SU-DHL-6 (cell line): ENCODE data around the gene KRTAP10-5.

ENCODE experiments used
- H2AFZ ChIP-seq: fragments of 200-600 bp; sonication (generic); 2 replicates; pipeline ENCODE4 v1.6.1; 2014; ENCODE audit warnings: low read depth, mild to moderate bottlenecking, moderate library complexity, mixed read lengths, antibody characterized with exemption, low read length; ENCODE audit not compliant: severe bottlenecking
- H3F3A ChIP-seq: fragments of 200-600 bp; shearing (Covaris generic); 2 replicates; pipeline ENCODE4 v1.6.0; 2016; ENCODE audit warnings: antibody characterized with exemption, mild to moderate bottlenecking; ENCODE audit not compliant: insufficient read depth
- H3K27ac ChIP-seq: fragments of 200-600 bp; sonication (generic); 2 replicates; pipeline ENCODE4 v1.5.1; 2016; ENCODE audit warnings: low read depth, mild to moderate bottlenecking, low read length, moderate library complexity, mixed read lengths
- H3K27me3 ChIP-seq: fragments of 200-600 bp; sonication (generic), shearing (Covaris generic); 2 replicates; pipeline ENCODE4 v1.6.0; 2014; ENCODE audit warnings: mild to moderate bottlenecking, low read length
- H3K36me3 ChIP-seq: fragments of 200-600 bp; sonication (generic); 2 replicates; pipeline ENCODE4 v1.6.1; 2014; ENCODE audit warnings: mild to moderate bottlenecking, low read length, mixed read lengths
- H3K4me2 ChIP-seq: fragments of 300-600, 200-600 bp; shearing (Covaris generic), sonication (generic); 2 replicates; pipeline ENCODE4 v1.6.0; 2014; ENCODE audit warnings: low read length, low read depth, mild to moderate bottlenecking; ENCODE audit not compliant: poor library complexity, severe bottlenecking
- H3K4me3 ChIP-seq: fragments of 200-600 bp; sonication (generic); 2 replicates; pipeline ENCODE4 v1.5.1; 2014; ENCODE audit warnings: antibody characterized with exemption, low read length, mild to moderate bottlenecking, mixed read lengths; ENCODE audit not compliant: insufficient read depth, poor library complexity, severe bottlenecking
- H3K79me2 ChIP-seq: fragments of 200-600 bp; sonication (generic); 2 replicates; pipeline ENCODE4 v1.6.1; 2014; ENCODE audit warnings: mild to moderate bottlenecking, low read length, moderate library complexity; ENCODE audit not compliant: insufficient read depth
- H3K9ac ChIP-seq: fragments of 200-600 bp; sonication (generic); 2 replicates; pipeline ENCODE4 v1.7.0; 2014; ENCODE audit warnings: mild to moderate bottlenecking, low read length
- H3K9me2 ChIP-seq: fragments of 200-600 bp; sonication (generic); replicated peaks from 2 replicates; pipeline ENCODE4 v1.6.1; 2014; ENCODE audit warnings: low read length; ENCODE audit not compliant: insufficient read depth
- H3K9me3 ChIP-seq: fragments of 200-600 bp; sonication (generic); 2 replicates; pipeline ENCODE4 v1.6.1; 2014; ENCODE audit warnings: low read length, mixed read lengths; ENCODE audit not compliant: insufficient read depth
- H4K20me1 ChIP-seq: fragments of 200-600 bp; sonication (generic); 2 replicates; pipeline ENCODE4 v1.6.1; 2014; ENCODE audit warnings: low read depth, mild to moderate bottlenecking, antibody characterized with exemption, low read length, moderate library complexity, mixed read lengths
- CTCF ChIP-seq: fragments of 200-600 bp; sonication (generic); IDR thresholded peaks from one replicate; pipeline ENCODE4 v1.5.1; 2017; ENCODE audit warnings: antibody characterized with exemption, mild to moderate bottlenecking, low read length, moderate library complexity; ENCODE audit not compliant: insufficient read depth, poor library complexity, severe bottlenecking
- EZH2phosphoT487 ChIP-seq: fragments of 200-600 bp; sonication (generic), shearing (Covaris generic); conservative IDR thresholded peaks from 2 replicates; pipeline ENCODE4 v1.6.1; 2018; ENCODE audit warnings: mild to moderate bottlenecking, antibody characterized with exemption, low read length, moderate library complexity, mixed read lengths

KRTAP10-5 gene

GRCh38 chr21:44583800-44584147 lies 3.4 kb upstream of the KRTAP10-5 start:
- H3K9me2 ChIP-seq, result no peaks in the 10 kb centered on the region
- H3K9me3 ChIP-seq, result peaks cover 10% of the 10 kb centered on the region; the same call in 1 of the 2 replicates
- no peak overlapping the region for H3K4me2 ChIP-seq
- no peaks in the 10 kb centered on the region for H3F3A ChIP-seq
- H3K79me2 ChIP-seq, result no peaks in the 10 kb centered on the region
- no peak overlapping the region for H3K9ac ChIP-seq
- no peak overlapping the region for H2AFZ ChIP-seq
- TF ChIP-seq CTCF, result no peak
- TF ChIP-seq EZH2phosphoT487, result no peak
- no peaks in the 10 kb centered on the region for H3K36me3 ChIP-seq
- H3K27ac ChIP-seq, result no peak overlapping the region
- H4K20me1 ChIP-seq, result no peaks in the 10 kb centered on the region
- no peak overlapping the region for H3K4me3 ChIP-seq
- no peaks in the 10 kb centered on the region for H3K27me3 ChIP-seq

- Histone ChIP-seq H3K27ac (no peak overlapping the region), H3K9me3 (peaks cover 10% of the 10 kb centered on the region; the same call in 1 of the 2 replicates), H3K27me3 (no peaks in the 10 kb centered on the region), H4K20me1 (no peaks in the 10 kb centered on the region), H2AFZ (no peak overlapping the region), H3K4me2 (no peak overlapping the region), H3F3A (no peaks in the 10 kb centered on the region), H3K4me3 (no peak overlapping the region), H3K79me2 (no peaks in the 10 kb centered on the region), H3K36me3 (no peaks in the 10 kb centered on the region), H3K9ac (no peak overlapping the region), H3K9me2 (no peaks in the 10 kb centered on the region)
- TF ChIP-seq CTCF (no peak), EZH2phosphoT487 (no peak)
These were observed 2.8 kb upstream of the KRTAP10-5 start for GRCh38 chr21:44583089-44583799.

GRCh38 chr21:44582055-44582454 lies 1.7 kb upstream of the KRTAP10-5 start:
- TF ChIP-seq EZH2phosphoT487, result no peak
- Histone ChIP-seq H3K27me3 (no peaks in the 10 kb centered on the region), H3K27ac (no peak overlapping the region), H3F3A (no peaks in the 10 kb centered on the region), H2AFZ (no peak overlapping the region), H3K9me3 (peaks cover 10% of the 10 kb centered on the region; the same call in 1 of the 2 replicates), H3K4me3 (no peak overlapping the region), H3K9me2 (no peaks in the 10 kb centered on the region), H3K79me2 (no peaks in the 10 kb centered on the region), H3K9ac (no peak overlapping the region), H4K20me1 (no peaks in the 10 kb centered on the region), H3K36me3 (no peaks in the 10 kb centered on the region), H3K4me2 (no peak overlapping the region)

GRCh38 chr21:44581158-44581557 lies 754 bp upstream of the KRTAP10-5 start:
- TF ChIP-seq EZH2phosphoT487 (no peak), CTCF (no peak)
- Histone ChIP-seq H3K4me2 (no peak overlapping the region), H2AFZ (no peak overlapping the region), H3K27me3 (no peaks in the 10 kb centered on the region), H3F3A (no peaks in the 10 kb centered on the region), H4K20me1 (no peaks in the 10 kb centered on the region), H3K9me2 (no peaks in the 10 kb centered on the region), H3K27ac (no peak overlapping the region), H3K9ac (no peak overlapping the region), H3K9me3 (peaks cover 10% of the 10 kb centered on the region; the same call in 1 of the 2 replicates), H3K79me2 (no peaks in the 10 kb centered on the region), H3K36me3 (no peaks in the 10 kb centered on the region), H3K4me3 (no peak overlapping the region)
